GM21529 (cell line): ENCODE results near the gene ASXL2.
"Not testable (repeated sequence)": the region's sequence is repeated elsewhere in the genome, so short reads cannot be mapped to it uniquely, and the experiment has no call there.

Experiments
- ATAC-seq: cut with Tn5 transposase; IDR thresholded peaks from one replicate; pipeline ENCODE4 v1.9.1; 2021; ENCODE audit not compliant: unreplicated experiment

Gene ASXL2

DNA sequence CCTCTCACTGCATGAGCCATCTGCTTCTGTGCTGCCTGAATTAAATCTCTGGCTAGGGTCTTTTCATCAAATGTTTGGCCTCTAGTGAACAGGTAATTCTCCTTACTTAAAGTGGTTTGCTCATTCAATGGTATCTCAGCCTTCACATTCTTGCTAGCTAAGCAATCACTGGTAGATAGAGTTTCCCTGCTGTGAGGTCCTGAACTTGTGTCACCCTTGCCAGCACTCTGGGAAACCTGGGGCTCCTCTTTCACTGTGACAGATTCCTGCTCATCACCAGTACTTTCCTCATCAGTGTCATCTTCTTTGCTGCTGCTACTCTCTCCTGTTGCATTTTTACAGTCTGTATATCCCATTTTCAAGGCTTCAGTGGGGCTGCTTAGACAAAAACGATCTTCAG is 135.8 kb downstream of the ASXL2 start:
- no peak for ATAC-seq

DNA sequence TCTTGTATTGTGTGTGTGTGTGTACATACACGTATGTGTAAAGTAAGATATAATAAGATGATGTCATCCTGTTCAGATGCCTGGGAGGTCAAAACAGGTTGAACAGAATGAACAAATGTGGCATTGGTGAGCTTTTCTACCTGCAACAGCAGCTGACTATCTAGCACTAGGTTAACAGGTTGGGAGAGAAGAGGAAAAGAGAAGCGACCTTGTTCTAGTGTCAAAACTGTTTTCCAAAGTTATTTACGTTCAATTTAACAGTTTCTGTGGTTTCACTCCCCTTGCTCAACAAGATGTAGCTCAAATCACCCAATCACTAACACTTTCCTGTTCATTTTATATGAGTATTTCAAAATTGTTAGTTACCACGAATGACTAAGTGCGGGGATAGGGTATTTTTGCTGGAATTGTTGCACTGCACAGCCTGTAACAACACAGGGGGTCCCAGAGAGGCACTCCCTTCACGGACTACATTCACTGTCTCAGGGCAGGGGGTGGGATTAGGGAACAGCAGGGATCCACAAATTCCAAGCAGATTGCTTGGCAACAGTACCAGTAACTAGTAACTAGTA is 137.4 kb downstream of the ASXL2 start:
- ATAC-seq = no peak

DNA sequence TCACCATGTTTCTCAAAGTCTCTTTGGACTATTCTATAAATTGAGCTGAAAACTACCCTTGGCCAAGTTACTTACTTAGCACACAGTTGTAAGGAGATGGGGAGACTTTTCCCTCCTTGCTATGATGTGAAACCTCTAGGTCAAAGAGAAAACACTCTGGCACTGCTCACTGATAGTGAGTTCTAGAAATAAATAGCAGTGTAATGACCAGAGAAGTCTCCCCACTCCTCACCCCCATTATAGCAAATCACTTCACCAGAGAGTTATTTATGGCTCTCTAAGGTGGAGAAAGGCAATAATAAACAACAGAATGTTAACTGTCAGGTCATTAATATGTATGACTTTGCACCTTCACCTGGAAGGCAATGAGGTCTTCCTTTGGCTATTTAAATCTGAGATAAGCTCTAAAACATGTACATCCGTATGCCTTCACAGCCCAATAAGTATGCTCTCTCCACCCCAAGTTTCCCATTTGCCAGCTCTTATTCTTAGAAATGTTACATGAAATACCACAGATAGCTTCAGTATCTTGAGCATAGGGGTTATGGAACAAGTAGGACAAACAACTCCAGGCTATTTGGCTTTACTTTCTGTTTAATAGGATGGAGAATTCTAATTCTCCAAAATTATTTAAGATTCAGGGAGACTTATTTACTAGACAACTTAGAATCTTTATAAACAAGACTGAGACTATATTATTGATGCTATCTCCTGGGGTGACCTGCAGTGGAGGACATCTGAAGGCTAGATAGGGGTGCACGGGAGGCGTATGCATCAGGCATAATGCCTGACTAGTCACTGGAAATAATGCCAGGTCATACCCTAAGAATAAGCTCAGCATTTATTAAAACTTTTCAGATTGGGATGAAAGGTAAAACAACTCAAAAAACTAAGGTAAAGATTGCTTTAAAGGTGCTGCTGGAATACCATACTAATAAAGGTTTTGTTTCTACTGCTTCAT is 139.6 kb downstream of the ASXL2 start:
- no peak for ATAC-seq

DNA sequence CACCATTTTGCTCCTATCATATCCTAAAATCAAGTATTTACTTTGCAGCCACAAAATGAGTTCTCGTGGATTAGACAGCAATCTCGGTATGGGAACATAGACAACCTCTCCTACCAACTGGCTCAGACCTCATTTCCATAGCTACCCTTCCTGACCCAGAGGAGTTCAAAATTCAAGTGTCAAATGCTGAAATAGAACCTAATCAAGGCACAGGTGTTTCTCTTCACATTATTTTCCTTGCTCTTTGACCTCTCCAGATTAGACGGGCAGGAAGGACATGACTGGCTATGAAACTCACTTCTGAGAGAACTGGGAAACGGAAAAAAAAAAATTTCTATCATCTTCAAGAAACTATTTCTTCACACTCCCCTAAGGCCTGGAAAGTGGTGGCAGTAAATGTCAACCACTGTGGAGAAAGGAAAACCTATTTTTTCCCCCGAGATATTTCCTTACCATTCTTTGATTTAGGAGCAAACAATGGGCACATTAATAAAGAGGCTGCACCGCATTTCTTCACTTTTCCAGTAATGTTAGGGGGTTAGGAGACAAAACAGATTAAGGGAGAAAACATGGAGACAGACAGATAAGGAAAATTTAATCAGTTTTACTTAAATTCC is 141.3 kb downstream of the ASXL2 start:
- ATAC-seq = no peak

DNA sequence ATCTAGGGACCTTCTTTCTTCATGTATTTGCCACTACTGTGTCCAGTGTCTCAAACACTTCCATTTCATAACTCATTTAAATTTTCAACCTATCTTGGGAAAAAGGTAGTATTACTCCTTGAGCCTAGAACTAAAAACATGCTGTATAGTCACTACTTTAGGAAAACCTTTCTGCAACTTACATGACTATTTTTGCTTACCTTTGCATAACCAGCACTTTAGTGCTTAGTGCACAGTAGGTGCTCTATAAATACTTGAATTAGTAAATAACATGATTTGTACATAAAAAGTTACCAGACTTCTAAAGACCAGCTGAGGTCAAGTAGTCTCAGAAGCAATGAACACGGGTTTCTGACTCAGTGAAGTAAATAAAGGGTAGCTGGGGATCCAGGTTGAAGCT is 142.5 kb downstream of the ASXL2 start:
- no peak for ATAC-seq

DNA sequence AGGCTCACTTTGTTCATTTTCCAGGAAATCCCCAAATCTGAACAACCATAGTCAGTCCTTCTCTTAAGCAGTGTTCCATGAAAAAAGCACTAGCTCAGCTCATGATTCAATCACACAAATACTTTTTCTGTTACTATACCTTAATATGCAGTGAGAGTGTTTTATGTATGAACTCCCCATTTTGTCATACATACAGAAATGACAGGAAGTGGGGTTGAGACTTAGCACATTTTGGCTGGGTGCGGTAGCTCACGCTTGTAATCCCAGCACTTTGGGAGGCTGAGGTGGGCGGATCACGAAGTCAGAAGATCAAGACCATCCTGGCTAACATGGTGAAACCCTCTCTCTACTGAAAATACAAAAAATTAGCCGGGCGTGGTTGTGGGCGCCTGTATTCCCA is 149.7 kb downstream of the ASXL2 start:
- no peak for ATAC-seq

DNA sequence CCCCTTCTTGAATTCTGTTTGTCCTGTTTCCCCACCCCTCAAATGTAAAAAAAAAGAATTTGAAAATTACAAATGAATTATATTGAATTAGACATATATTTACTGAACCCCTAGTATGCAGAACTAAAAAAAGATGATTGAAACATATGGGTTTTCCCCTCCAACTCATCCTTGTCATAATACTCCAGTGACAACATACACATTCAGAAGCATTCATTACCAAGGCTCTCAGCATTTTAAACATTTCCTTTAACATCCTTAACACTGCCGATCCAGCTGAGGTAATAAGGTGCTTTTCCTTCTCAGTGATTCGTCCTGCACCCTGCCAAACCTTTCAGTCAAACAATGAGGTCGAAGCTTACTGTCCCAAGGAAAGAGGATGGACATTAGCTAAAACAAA is 151.8 kb downstream of the ASXL2 start:
- no peak for ATAC-seq

DNA sequence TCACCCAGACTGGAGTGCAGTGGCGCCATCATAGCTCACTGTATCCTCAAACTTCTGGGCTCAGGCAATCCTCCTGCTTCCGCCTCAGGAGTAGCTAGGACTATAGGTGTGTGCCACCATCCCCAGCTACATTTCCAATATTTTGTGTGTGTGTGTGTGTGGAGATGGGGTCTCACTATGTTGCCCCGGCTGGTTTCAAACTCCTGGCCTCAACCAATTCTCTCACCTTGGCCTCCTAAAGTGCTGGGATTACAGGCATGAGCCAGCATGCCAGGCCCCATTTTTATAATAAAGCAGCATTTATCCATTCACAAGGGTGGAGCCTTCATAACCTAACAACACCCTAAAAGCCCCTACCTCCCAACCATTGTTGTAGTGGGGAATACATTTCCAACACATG is 152.4 kb downstream of the ASXL2 start:
- ATAC-seq = no peak

DNA sequence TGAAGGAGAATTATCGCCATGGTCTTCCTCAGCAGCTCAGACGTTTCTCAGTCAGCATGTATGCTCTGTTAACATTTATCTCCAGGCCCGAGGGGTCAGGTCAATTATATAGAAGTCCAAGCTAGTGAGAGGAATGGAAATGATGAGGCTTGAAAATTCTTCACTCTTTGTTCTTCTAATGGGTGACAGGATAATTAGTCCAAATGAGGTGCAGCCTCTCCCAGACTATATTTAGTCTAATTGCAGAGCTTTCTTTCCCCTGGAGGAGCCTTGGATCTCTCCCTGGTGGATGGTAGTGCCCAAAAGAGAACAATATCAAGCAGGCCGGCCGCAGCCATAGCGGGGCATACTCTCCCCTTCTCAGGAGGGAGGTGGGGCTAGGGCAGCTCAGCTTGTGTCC is 153.5 kb downstream of the ASXL2 start:
- no peak for ATAC-seq

DNA sequence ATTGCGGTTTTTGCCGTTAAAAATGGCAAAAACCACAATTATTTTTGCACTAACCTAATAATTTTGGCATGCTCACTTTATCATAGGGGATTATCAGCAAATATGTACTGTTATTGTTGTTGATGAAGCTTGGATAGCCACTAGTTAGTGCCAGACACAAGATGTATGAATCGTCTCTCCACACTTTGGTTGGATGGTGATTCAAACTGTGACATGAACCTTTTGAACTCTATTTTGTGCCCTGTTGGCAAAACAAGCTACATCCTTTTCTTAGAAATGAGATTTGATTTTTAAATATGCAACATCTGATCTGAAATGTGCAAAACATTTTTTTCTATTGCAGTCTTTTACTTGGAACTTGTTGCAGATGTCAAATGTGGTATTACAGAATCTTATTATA is 156.1 kb downstream of the ASXL2 start:
- no peak for ATAC-seq

GRCh38 chr2:25720575-25720974 is 157.7 kb downstream of the ASXL2 start:
- ATAC-seq = no peak

DNA sequence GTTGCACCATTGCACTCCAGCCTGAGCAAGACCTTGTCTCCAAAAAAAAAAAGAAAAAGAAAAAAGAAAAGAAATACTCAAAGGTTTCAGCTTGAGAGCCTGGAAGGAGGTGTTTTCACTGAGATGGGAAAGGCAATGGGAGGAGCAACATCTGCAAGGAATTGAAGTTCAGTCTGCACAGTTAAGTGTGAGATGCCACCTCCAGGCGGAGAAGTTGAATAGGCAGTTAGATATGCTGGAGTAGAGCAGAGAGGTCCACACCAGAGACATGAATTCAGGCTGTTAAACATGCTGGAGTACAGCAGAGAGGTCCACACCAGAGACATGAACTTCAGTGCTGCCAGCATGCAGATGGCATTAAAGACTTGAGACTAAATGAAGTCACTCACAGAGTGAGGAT is 163.5 kb downstream of the ASXL2 start:
- ATAC-seq = no peak

DNA sequence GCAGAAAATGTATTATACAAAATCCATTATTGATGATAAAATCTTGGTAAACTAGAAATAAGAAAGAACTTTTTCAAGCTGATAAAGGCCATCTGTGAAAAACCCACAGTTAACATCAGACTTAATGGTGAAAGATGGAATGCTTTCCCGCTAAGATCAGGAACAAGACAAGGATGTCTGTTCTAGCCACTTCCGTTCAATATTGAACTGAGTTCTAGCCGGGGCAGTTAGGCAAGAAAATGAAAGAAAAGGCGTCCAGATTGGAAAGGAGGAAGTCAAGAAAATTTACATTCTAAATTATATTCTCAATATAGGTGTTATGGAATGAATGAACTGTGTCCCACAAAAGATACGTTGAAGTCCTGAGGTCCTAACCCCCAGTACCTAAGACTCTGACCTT is 165.8 kb downstream of the ASXL2 start:
- ATAC-seq = no peak

DNA sequence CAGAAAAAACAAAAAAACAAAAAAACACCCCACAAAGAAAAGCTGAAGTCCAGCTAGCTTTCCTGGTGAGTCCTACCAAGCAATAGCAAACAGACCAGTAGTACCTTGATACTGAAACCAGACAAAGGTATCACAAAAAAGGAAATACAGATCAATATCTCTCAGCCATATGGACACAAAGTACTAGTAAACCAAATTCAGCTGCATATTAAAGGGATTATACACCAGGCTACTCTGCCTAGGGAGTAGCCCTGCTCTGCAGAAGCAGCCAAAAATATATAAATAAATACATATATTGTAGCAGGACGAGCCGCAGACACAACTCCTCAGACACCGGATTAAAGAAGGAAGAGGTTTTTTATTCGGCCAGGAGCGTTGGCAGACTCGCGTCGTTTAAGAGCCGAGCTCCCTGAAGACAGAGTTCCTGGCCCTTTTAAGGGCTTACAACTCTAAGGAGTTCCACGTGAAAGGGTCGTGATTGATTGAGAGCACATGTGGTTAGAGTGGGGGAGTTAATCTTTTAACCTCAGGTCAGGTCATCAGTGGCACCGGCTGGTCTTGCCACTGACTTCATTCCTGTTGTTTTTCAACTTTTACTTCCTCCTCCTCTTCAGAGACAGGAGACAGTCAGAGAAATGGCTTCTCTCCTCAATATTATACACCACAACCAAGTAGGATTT is 166.5 kb downstream of the ASXL2 start:
- ATAC-seq = no peak

GRCh38 chr2:25710750-25711149 is 167.5 kb downstream of the ASXL2 start:
- ATAC-seq = no peak

- ATAC-seq = no peak
Measured at GRCh38 chr2:25709349-25709748, 168.9 kb downstream of the ASXL2 start.

GRCh38 chr2:25707927-25708590 is 170.2 kb downstream of the ASXL2 start:
- no peak for ATAC-seq

DNA sequence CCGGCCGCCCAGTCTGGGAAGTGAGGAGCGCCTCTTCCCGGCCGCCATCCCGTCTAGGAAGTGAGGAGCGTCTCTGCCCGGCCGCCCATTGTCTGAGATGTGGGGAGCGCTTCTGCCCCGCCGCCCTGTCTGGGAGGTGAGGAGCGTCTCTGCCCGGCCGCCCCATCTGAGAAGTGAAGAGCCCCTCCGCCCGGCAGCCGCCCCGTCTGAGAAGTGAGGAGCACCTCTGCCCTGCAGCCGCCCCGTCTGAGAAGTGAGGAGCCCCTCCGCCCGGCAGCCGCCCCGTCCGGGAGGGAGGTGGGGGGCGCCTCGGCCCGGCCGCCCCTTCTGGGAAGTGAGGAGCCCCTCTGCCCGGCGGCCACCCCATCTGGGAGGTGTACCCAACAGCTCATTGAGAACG is 172.7 kb downstream of the ASXL2 start:
- not testable (repeated sequence) for ATAC-seq

- no peak for ATAC-seq
Measured at GRCh38 chr2:25701801-25702200, 176.5 kb downstream of the ASXL2 start.

DNA sequence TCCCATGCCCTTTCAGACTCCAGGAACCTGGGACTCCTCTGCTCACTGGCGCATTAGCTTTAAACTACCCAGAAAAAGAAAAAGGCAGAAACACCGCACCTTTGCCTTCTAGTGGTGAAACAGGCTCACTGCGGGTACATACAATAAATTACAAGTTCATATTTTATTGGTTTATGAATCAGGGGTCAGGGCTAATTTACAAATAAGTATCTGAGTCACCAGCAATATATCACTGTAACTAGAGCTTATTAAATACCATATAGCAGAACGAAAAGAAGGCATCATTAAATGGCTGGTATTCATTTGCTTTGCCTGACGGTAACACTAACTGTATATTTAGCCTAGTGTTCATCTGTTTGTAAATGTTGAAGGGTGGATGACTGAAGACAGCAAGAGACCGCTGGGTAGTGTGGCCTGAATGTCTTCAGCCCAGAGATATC is 178.0 kb downstream of the ASXL2 start:
- no peak for ATAC-seq

DNA sequence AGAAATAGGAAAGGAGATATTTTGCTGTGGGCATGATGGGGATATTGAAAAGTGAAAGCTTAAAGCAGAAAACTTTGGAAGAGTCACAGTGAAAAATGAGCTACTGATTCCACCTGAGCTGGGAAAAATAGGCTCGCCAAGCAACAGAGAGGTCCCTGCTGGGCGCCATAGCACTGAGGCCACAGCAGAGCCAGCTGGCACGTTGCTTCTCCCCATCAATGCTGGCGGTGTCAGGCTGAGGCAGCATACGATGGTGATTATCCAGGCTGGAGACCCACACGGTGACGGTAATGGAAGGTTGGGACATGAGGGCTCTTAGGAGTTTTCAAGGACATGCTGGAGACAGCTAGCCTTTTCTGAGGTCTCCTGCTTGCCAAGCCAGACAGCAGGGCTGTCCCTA is 179.1 kb downstream of the ASXL2 start:
- ATAC-seq = no peak
